Spleen (tissue), 7 donors: ENCODE data around the gene EIF5B.

Experiments used
- CTCF ChIP-seq, 11 experiments: fragments of 200-600 bp in 7 of 11; fragments of 450-650 bp in 4 of 11; sonication (generic) in 4 of 11; IDR thresholded peaks in 8 of 11; conservative IDR thresholded peaks in 3 of 11; 1 replicate in 7 of 11; 2 replicates in 4 of 11; pipeline versions ENCODE4 v1.4.0 to v1.8.0; 2016 to 2021; ENCODE audit warnings: antibody characterized with exemption in 11 of 11, inconsistent platforms in 4 of 11, mild to moderate bottlenecking in 1 of 11
- POLR2AphosphoS5 ChIP-seq, 3 donors: sonication (generic); formaldehyde crosslinking; IDR thresholded peaks; one replicate each; pipeline ENCODE4 v1.5.1; 2017; ENCODE audit warnings: antibody characterized with exemption in 3 of 3
- donor health status: DM: no; HTN: no; CAD: no; lungs with moderate emphysema.
- donor health status: DM: no; HTN: no; CAD: no.
- donor health status: DM: no; HTN: no; CAD: no.

GRCh38 chr2:99348173-99348572, 11.0 kb downstream of the EIF5B start:
- no peak for TF ChIP-seq CTCF (IDR thresholded peaks at IDR 0.05 in 8 of 11, conservative IDR thresholded peaks at IDR 0.05 in 3 of 11)
- TF ChIP-seq POLR2AphosphoS5 (IDR thresholded peaks at IDR 0.05): no peak
